ENCODE measurements around the gene CD63.
A peak's percentile ranks its signal among the peaks of the same experiment; 100 is the strongest.

Gene CD63

GRCh38 chr12:55720894-55721444, 7.8 kb downstream of the CD63 start:
- DNase-seq (ENCODE audit: low spot score): peak; percentile 76

- DNase-seq (ENCODE audit: low spot score): no peak
Measured at GRCh38 chr12:55720071-55720564, 8.7 kb downstream of the CD63 start, which contains the start of gene RDH5. TSS of gene RDH5 (plus strand) at chr12:55720393. CDS start at chr12:55721185, 792 bp downstream.

GRCh38 chr12:55719371-55719770, 9.4 kb downstream of the CD63 start:
- DNase-seq (ENCODE audit: low spot score): no peak

- DNase-seq (ENCODE audit: low spot score): no peak
Measured at GRCh38 chr12:55718624-55719275, 10.1 kb downstream of the CD63 start.

- DNase-seq (ENCODE audit: low spot score): peak; percentile 89
Measured at GRCh38 chr12:55718015-55718414, 10.8 kb downstream of the CD63 start.

- peak; percentile 50 for DNase-seq (ENCODE audit: low spot score)
Measured at GRCh38 chr12:55717011-55718007, 11.5 kb downstream of the CD63 start.

- DNase-seq (ENCODE audit: low spot score): no peak
Measured at GRCh38 chr12:55716582-55716957, 12.2 kb downstream of the CD63 start.

GRCh38 chr12:55715833-55716581, 12.8 kb downstream of the CD63 start, which contains the start of gene BLOC1S1:
TSS of gene BLOC1S1 (plus strand) at chr12:55716046. CDS start at chr12:55716052, 6 bp downstream.
- DNase-seq (ENCODE audit: low spot score): peak; percentile 88

GRCh38 chr12:55715169-55715764, 13.5 kb downstream of the CD63 start:
- DNase-seq (ENCODE audit: low spot score): no peak

GRCh38 chr12:55713721-55714120, 15.1 kb downstream of the CD63 start:
- DNase-seq (ENCODE audit: low spot score): no peak

GRCh38 chr12:55712700-55713415, 16.0 kb downstream of the CD63 start:
- no peak for DNase-seq (ENCODE audit: low spot score)

GRCh38 chr12:55711786-55712553, 16.8 kb downstream of the CD63 start:
- no peak for DNase-seq (ENCODE audit: low spot score)

- DNase-seq (ENCODE audit: low spot score): no peak
Measured at GRCh38 chr12:55708695-55709233, 20.0 kb downstream of the CD63 start.

- peak; percentile 59 for DNase-seq (ENCODE audit: low spot score)
Measured at GRCh38 chr12:55707841-55708694, 20.7 kb downstream of the CD63 start, which contains the start of gene ITGA7. TSS of gene ITGA7 (minus strand) at chr12:55707904. CDS start at chr12:55707682, 222 bp downstream.

GRCh38 chr12:55707219-55707671, 21.6 kb downstream of the CD63 start:
- DNase-seq (ENCODE audit: low spot score): no peak

- DNase-seq (ENCODE audit: low spot score): no peak
Measured at GRCh38 chr12:55706568-55707218, 22.1 kb downstream of the CD63 start.

GRCh38 chr12:55705782-55706402, 22.9 kb downstream of the CD63 start:
- no peak for DNase-seq (ENCODE audit: low spot score)
